NK-92 (cell line): Measurements from ENCODE around the gene SND1.

ENCODE experiments used
- DNase-seq: peaks from one replicate; lab custom pipeline; 2025; ENCODE audit not compliant: unreplicated experiment; lab: John Stamatoyannopoulos, UW

The SND1 gene

DNA sequence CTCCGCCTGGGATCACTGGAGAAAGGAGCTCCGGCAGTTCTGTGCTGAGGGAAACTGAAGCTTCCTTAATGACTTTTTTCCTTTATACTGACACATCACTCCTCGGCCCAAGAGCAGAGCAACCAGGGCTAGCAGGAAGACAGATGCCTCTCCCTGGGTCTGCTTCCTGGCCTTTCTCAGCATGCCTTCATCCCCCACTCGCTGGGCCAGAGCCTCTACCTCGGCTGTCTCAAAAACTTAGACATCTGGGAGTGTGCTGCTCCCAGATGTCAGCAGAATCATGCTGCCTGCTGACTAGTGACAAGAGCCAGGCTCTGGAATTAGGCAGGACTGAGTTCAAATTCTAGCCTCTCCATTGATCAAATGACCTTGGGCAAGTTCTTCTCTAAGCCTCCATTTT, 403.6 kb downstream of the SND1 start:
- DNase-seq, result no peak

- DNase-seq, result no peak
Measured at GRCh38 chr7:128056901-128057300, 404.9 kb downstream of the SND1 start.

- DNase-seq, result no peak
Measured at GRCh38 chr7:128057909-128058308, 405.9 kb downstream of the SND1 start.

DNA sequence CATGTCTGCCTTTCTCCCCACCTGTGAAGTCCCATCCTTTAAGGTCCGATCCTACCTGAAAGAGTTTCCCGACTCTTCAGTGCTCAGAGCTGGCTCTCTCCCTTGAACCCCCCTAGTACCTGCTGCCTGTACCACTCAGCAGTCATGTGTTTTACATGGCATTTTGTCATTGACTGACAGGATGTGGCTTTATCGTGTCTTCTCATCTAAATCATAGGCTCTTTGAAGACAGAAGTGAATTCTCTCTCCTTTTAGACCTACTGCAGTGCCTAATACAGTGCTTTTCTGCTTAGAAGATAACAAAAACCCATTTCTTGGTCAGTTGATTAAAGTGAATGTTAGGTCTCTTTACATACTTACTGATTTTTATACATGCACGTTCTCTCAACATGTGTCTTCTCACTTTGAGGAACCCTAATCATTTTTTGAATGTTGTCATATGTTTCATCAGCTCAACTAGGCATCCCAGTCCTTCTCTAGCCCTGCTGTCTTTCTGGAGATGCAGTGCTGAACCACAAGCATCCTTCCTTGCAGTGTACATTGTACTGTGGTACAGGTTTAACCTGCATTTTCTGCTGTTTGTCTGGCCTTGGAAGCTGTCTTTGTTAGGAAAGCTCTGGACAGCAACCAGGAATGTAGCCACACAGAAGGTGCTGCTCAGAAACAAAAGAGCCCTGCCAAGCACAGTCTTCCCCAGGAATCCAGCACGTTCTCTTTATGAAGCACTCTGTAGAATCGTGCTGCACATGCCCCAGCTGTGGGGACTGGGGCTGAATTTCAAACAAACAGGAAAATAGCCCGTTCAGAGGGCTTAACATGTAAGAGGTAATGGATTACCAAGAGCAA, 407.4 kb downstream of the SND1 start:
- DNase-seq, result no peak

- DNase-seq, result no peak
Measured at GRCh38 chr7:128060018-128060417, 408.0 kb downstream of the SND1 start.

DNA sequence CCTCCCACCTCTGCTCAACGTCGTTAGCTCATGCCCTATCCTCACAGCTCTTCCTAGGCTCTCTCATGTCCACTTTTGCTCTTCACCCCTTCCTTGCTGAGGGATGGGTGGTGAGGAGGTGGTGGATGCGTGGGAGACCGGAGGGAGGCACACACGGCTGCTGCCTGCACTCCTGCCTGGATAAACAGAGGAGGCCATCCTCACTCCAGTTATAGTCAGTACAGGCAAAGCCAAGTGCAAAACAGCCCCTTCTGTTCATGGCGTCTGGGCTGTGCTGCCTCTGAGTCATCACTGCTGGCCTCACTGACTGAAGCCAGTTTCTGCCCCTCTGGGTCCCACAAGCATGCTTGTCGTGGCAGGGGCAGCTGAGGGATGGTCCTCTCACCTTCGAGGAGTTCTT, 411.1 kb downstream of the SND1 start:
- DNase-seq, result no peak

DNA sequence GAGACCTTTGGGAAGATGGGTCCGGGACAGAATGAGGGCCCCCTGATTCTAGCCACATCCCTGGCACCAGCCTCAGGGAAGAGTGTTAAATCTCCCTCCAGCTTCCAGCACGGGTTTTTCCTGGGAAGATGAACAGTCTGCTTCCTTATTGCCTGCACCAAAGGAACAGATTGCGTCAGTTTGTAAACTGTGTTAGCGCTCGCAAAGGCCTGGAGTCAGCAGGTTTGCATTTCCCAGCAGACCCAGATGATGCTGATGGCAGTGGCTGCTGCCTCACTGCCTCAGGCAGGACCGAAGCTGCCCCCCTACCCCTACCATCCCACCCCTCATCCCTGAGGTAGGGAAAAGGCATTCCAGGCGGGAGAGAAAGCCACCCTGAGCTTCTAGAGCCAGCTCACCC, 413.9 kb downstream of the SND1 start:
- DNase-seq, result no peak

GRCh38 chr7:128066395-128066794, 414.4 kb downstream of the SND1 start:
- no peak for DNase-seq

- no peak for DNase-seq
Measured at GRCh38 chr7:128066858-128067257, 414.9 kb downstream of the SND1 start.

DNA sequence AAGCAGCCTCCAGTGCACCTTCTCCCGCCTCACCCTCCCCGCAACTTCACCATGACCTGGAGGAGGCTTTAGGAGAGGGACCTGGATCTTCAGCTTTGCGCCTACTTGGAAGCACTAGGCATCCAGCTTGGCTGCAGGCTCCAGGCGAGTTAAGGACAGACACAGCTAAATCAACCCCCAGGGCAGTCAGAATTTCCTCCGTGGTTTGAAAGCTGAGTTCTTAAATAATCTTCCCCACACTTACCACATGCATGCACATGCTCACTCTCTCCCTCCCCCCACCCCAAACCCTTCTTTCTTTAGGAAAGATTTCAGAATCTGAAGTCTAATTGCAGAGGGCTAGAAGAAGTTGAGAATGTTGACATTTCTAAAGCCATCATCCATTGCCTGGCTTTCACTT, 416.0 kb downstream of the SND1 start:
- no peak for DNase-seq

- no peak for DNase-seq
Measured at GRCh38 chr7:128068785-128069184, 416.8 kb downstream of the SND1 start.

- no peak for DNase-seq
Measured at GRCh38 chr7:128069373-128070364, 417.7 kb downstream of the SND1 start.

GRCh38 chr7:128071376-128071775, 419.4 kb downstream of the SND1 start:
- no peak for DNase-seq

DNA sequence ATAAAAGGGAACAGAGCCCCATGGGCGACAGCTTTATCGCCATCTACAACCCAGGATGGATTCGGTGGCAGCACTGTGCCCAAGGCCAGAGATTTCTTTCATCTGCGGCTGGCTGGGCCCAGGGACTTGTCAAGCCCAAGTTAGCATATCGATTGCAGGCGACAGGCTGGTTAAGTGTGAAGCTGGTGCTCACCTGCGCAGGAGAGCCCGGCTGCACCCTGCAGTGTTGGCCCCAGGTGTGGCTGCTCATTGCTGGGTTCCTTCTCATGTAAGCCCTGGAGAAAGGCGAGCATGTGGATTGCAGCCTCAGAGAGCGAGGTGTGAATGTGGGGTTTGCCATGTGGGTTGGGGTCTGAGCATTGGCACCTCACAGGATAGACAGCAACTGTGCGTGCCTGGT, 419.8 kb downstream of the SND1 start:
- DNase-seq, result no peak

DNA sequence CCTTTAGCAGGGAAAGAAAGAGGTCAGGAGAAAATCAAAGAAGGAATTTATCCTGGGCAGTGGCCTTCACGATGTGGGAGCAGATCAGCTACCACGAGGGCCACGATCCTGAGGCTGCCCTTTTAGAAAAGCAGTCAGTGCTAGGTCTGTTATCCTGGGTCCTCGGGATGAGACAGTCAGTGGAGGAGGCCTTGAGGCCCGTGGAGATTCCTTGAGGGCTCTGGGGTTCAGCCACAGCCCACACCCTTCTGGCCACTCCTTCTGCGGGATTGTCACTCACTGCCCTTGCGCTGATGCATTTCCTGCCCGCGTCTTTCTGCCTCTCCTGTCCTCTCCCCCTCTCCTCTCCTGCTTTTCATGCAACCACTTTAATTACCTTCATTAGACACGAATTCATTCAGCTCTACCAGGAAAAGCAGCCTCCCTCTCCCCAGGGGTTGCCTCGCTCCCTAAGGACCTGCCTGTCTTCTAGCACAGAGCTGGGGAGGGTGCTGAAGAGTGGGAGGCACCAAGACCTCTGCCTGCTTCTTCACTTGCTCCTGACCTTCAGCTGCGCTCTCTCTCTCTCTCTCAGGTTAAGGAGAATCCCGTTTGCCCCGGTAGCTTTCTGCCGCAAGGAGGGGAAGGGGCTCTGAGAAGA, 421.8 kb downstream of the SND1 start:
- DNase-seq, result no peak

GRCh38 chr7:128074336-128074735, 422.3 kb downstream of the SND1 start:
- DNase-seq, result no peak

DNA sequence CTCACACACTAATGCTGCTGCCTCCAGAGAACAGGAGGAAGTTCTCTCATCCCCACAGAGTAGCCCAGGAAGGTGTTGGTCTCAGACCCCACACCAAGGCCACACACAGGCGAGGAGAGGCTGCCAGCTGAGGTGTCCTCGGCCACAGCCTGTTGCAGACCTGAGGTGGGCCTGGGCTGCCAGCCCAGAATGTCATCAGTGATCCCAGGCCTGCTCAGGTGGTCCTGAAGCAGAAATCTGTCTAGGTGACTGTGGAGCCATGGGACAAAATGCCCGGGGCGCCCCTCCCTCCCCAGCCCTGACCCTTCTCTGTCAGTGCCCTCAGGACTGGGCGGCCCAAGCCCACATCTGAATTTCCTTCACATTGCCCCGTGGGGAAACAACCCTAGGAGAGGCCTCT, 422.7 kb downstream of the SND1 start:
- no peak for DNase-seq

GRCh38 chr7:128075242-128076095, 423.5 kb downstream of the SND1 start:
- DNase-seq, result no peak

GRCh38 chr7:128076196-128076795, 424.3 kb downstream of the SND1 start:
- DNase-seq, result no peak

DNA sequence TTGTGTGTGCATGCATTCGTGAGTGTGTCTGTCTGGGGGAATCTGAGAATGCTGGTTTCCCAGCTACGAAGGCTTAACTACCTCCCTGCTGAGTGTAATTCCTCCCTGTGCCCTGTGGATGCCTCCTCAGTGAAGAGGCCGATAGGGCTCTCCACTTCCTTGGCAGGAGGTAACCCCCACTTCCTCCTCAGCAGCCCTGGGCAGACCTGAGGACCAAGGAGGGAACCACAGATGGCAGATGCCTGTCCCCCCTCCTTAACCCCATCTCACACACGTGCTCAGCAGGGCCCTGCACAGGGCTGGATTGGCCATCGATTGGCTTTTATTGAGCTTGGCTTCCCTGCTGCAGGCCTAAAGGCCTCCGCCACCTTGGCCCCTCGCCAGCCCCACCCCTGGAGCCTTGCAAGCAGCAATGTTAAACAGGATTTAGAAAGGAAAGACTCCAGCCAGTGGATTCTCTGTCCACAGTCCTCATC, 424.8 kb downstream of the SND1 start:
- DNase-seq, result no peak
